Measurements from ENCODE around the gene TMUB2. TPM values are rescaled to one million over a fixed set of nuclear protein-coding genes. Genes with fewer than 3 reads are reported as not detected.

The TMUB2 gene
- total RNA-seq, 4 donors from 2014 or later: 19.8 to 66.6 (median 52.7) TPM

DNA sequence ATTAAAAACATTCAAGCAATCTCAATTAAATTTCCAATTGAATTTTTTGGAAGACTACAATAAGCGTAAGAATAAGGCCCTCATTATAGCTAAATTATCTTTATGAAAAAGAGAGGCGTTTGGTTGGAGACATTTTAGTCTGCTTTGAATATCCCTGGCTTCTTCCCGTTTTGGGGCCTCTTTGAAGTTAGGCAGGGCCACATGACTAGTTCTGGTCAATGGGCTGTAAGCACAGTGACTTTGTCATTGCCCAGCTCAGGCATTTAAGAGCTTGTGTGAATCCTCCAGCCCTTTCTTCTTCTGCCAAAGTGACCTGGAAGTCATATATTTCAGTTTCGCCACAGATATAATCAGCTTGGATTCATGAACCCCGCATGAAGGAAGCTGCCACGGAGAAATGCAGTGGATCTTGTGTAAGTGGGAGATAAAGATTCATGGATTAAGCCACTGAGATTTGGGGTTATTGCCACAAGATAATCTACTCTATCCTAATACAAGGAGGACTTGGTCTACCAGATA lies 54.4 kb downstream of the TMUB2 start:
- Histone ChIP-seq H3K27ac (no peak overlapping the region), H3K9me3 (no peaks in the 10 kb centered on the region), H3K36me3 (no peaks in the 10 kb centered on the region), H3K4me1 (peaks cover 0 to 8% (median 3%) of the 10 kb centered on the region in 4 donors), H3K27me3 (no peaks in the 10 kb centered on the region), H3K4me3 (no peak overlapping the region)
- DNase-seq: no peak
- TF ChIP-seq, protein P1, sequence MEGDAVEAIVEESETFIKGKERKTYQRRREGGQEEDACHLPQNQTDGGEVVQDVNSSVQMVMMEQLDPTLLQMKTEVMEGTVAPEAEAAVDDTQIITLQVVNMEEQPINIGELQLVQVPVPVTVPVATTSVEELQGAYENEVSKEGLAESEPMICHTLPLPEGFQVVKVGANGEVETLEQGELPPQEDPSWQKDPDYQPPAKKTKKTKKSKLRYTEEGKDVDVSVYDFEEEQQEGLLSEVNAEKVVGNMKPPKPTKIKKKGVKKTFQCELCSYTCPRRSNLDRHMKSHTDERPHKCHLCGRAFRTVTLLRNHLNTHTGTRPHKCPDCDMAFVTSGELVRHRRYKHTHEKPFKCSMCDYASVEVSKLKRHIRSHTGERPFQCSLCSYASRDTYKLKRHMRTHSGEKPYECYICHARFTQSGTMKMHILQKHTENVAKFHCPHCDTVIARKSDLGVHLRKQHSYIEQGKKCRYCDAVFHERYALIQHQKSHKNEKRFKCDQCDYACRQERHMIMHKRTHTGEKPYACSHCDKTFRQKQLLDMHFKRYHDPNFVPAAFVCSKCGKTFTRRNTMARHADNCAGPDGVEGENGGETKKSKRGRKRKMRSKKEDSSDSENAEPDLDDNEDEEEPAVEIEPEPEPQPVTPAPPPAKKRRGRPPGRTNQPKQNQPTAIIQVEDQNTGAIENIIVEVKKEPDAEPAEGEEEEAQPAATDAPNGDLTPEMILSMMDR (IDR thresholded peaks at IDR 0.05): no peak
- no peak for TF ChIP-seq POLR2A (IDR thresholded peaks at IDR 0.05)

Small RNAs within 50 kb of the gene (small RNA-seq; reads per million reads assigned to genes)
- 0 reads per million in 2 donors for gene MIR6782

Other genes with a start within 250 kb of the TMUB2 start
- gene PPY, start 244.5 kb upstream of the TMUB2 start, total RNA-seq: not detected
- gene PYY, start 233.0 kb upstream of the TMUB2 start, total RNA-seq: 10 to 100 TPM in 2 of 4 donors, 1 to 10 TPM in 1, not detected in 1; 7.5 to 58.0 (median 27.5) TPM
- 10 to 100 TPM in 3 of 4 donors, 1 to 10 TPM in 1; 8.3 to 74.1 (median 57.3) TPM for gene NAGS, start 182.3 kb upstream of the TMUB2 start, total RNA-seq
- gene TMEM101, start 172.0 kb upstream of the TMUB2 start, total RNA-seq: 10 to 100 TPM in 3 of 4 donors, 1 to 10 TPM in 1; 8.3 to 20.9 (median 17.5) TPM
- gene LSM12, start 120.3 kb upstream of the TMUB2 start, total RNA-seq: 10 to 100 TPM; 10.7 to 28.4 (median 26.1) TPM
- gene G6PC3, start 116.2 kb upstream of the TMUB2 start, total RNA-seq: 10 to 100 TPM in 3 of 4 donors, 1 to 10 TPM in 1; 8.3 to 48.9 (median 33.8) TPM
- gene HDAC5, start 63.3 kb upstream of the TMUB2 start, total RNA-seq: 10 to 100 TPM; 42.4 to 71.0 (median 48.4) TPM
- 1 to 10 TPM in 3 of 4 donors, under 1 TPM in 1; 0.53 to 5.8 (median 1.6) TPM for gene HROB, start 45.0 kb upstream of the TMUB2 start, total RNA-seq
- under 1 TPM in 1 of 4 donors, not detected in 3; 0.57 TPM for gene ASB16, start 16.3 kb upstream of the TMUB2 start, total RNA-seq
- 10 to 100 TPM; 51.7 to 92.6 (median 65.7) TPM for gene ATXN7L3, start 12.9 kb downstream of the TMUB2 start, total RNA-seq
- gene UBTF, start 32.7 kb downstream of the TMUB2 start, total RNA-seq: 100 to 1,000 TPM in 1 of 4 donors, 10 to 100 TPM in 3; 58.4 to 167 (median 77.7) TPM
- not detected for gene SLC4A1, start 81.2 kb downstream of the TMUB2 start, total RNA-seq
- 10 to 100 TPM in 1 of 4 donors, 1 to 10 TPM in 2, under 1 TPM in 1; 0.88 to 14.9 (median 3.8) TPM for gene RUNDC3A, start 121.6 kb downstream of the TMUB2 start, total RNA-seq
- 100 to 1,000 TPM in 3 of 4 donors, 10 to 100 TPM in 1; 97.7 to 155 (median 129) TPM for gene SLC25A39, start 137.9 kb downstream of the TMUB2 start, total RNA-seq
- gene GRN, start 158.3 kb downstream of the TMUB2 start, total RNA-seq: 100 to 1,000 TPM; 145 to 678 (median 492) TPM
- gene FAM171A2, start 176.9 kb downstream of the TMUB2 start, total RNA-seq: 1 to 10 TPM in 1 of 4 donors, under 1 TPM in 2, not detected in 1; 0.27 to 5.0 (median 0.88) TPM
- gene ITGA2B, start 202.7 kb downstream of the TMUB2 start, total RNA-seq: 1 to 10 TPM in 1 of 4 donors, not detected in 3; 2.5 TPM

Data from Peyer's patch (tissue), 4 donors.